HG02678 (cell line): Measurements from ENCODE around the gene KLK10.

ENCODE experiments used
- ATAC-seq: cut with Tn5 transposase; IDR thresholded peaks from one replicate; pipeline ENCODE4 v1.9.1; 2021; ENCODE audit warnings: mild to moderate bottlenecking, moderate library complexity; ENCODE audit not compliant: unreplicated experiment

The KLK10 gene

GRCh38 chr19:51019544-51019925 lies at the start of gene KLK10:
Gene KLK10 (minus strand): TSS chr19:51019709. CDS start chr19:51019130, 579 bp downstream.
- ATAC-seq = no peak

- no peak for ATAC-seq
These were observed 47.1 kb upstream of the KLK10 start for GRCh38 chr19:51066393-51067186.

- no peak for ATAC-seq
These were observed 45.9 kb upstream of the KLK10 start for GRCh38 chr19:51065221-51065960.

GRCh38 chr19:51064534-51065220 lies 45.2 kb upstream of the KLK10 start, which contains the start of gene KLK13:
Gene KLK13 (minus strand): TSS chr19:51065092. CDS start chr19:51065067, 25 bp downstream.
- ATAC-seq = no peak

- ATAC-seq = no peak
These were observed 44.2 kb upstream of the KLK10 start for GRCh38 chr19:51063664-51064063.

GRCh38 chr19:51060973-51061372 lies 41.5 kb upstream of the KLK10 start:
- ATAC-seq = no peak

- no peak for ATAC-seq
These were observed 40.8 kb upstream of the KLK10 start for GRCh38 chr19:51060336-51060735.

GRCh38 chr19:51059715-51060114 lies 40.2 kb upstream of the KLK10 start:
- ATAC-seq = no peak

- no peak for ATAC-seq
These were observed 36.4 kb upstream of the KLK10 start for GRCh38 chr19:51055866-51056265.

- ATAC-seq = no peak
These were observed 27.5 kb upstream of the KLK10 start for GRCh38 chr19:51047031-51047335.

GRCh38 chr19:51044327-51044726 lies 24.8 kb upstream of the KLK10 start:
- ATAC-seq = no peak

GRCh38 chr19:51043497-51043896 lies 24.0 kb upstream of the KLK10 start:
- no peak for ATAC-seq

GRCh38 chr19:51040151-51040550 lies 20.6 kb upstream of the KLK10 start:
- ATAC-seq = no peak

- ATAC-seq = no peak
These were observed 17.0 kb upstream of the KLK10 start for GRCh38 chr19:51036519-51036918.

- no peak for ATAC-seq
These were observed 15.2 kb upstream of the KLK10 start, which contains the start of gene KLK12 for GRCh38 chr19:51034704-51035103. Gene KLK12 (minus strand): TSS chr19:51035002. CDS start chr19:51034621, 381 bp downstream.

GRCh38 chr19:51031880-51032225 lies 12.3 kb upstream of the KLK10 start:
- no peak for ATAC-seq

GRCh38 chr19:51031220-51031879 lies 11.8 kb upstream of the KLK10 start:
- no peak for ATAC-seq

GRCh38 chr19:51030631-51031030 lies 11.1 kb upstream of the KLK10 start:
- ATAC-seq = no peak

GRCh38 chr19:51029718-51030117 lies 10.2 kb upstream of the KLK10 start:
- no peak for ATAC-seq

GRCh38 chr19:51027873-51028272 lies 8.4 kb upstream of the KLK10 start:
- ATAC-seq = no peak

- ATAC-seq = no peak
These were observed 7.8 kb upstream of the KLK10 start for GRCh38 chr19:51027126-51027806.
